ENCODE measurements around the gene SEMA3A.

Gene SEMA3A

GRCh38 chr7:83957333-83957732 is 237.3 kb downstream of the SEMA3A start:
- H3K4me3 ChIP-seq (ENCODE audit: low read depth in 1 of 2, low read length in 2 of 2): no peak overlapping the region
- no peaks in the 10 kb centered on the region for H3K9me3 ChIP-seq (ENCODE audit: control insufficient read depth in 1 of 2, low read length in 2 of 2)
- no peak overlapping the region for H3K27ac ChIP-seq (ENCODE audit: low read length)
- H3K4me1 ChIP-seq (ENCODE audit: control insufficient read depth in 1 of 2, insufficient read depth in 2 of 2, low read length in 2 of 2): no peaks in the 10 kb centered on the region
- H3K36me3 ChIP-seq (ENCODE audit: control insufficient read depth in 1 of 2, insufficient read depth in 2 of 2, low read length in 2 of 2): no peaks in the 10 kb centered on the region
- H3K27me3 ChIP-seq (ENCODE audit: low read depth, low read length): no peaks in the 10 kb centered on the region

- Histone ChIP-seq H3K27me3 (ENCODE audit: low read depth, low read length) (no peaks in the 10 kb centered on the region), H3K4me3 (ENCODE audit: low read depth in 1 of 2, low read length in 2 of 2) (no peak overlapping the region), H3K4me1 (ENCODE audit: control insufficient read depth in 1 of 2, insufficient read depth in 2 of 2, low read length in 2 of 2) (no peaks in the 10 kb centered on the region), H3K9me3 (ENCODE audit: control insufficient read depth in 1 of 2, low read length in 2 of 2) (no peaks in the 10 kb centered on the region), H3K36me3 (ENCODE audit: control insufficient read depth in 1 of 2, insufficient read depth in 2 of 2, low read length in 2 of 2) (no peaks in the 10 kb centered on the region), H3K27ac (ENCODE audit: low read length) (no peak overlapping the region)
These were observed 238.5 kb downstream of the SEMA3A start for GRCh38 chr7:83956104-83956503.

DNA sequence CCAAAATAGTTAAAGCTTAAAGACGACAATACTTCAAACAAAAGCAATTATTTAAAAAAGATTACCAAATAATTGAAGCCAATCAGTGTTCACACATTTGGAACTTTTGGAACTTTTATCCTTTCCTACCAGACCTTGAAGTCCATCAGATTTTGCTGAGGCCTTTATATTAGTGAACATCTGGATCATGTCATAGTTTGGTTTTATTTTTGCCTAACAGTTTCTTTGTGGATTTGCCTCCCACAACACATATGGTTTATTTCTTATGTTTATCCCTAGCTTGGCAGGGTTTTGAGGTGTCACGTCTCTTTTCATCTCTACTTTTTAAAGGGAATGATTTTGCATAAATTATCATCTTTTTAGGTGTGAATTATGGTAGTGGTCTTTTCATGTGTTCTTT is 242.4 kb downstream of the SEMA3A start:
- Histone ChIP-seq H3K27me3 (ENCODE audit: low read depth, low read length) (no peaks in the 10 kb centered on the region), H3K4me3 (ENCODE audit: low read depth in 1 of 2, low read length in 2 of 2) (no peak overlapping the region)

GRCh38 chr7:83947260-83947659 is 247.3 kb downstream of the SEMA3A start:
- Histone ChIP-seq H3K4me1 (ENCODE audit: control insufficient read depth in 1 of 2, insufficient read depth in 2 of 2, low read length in 2 of 2) (no peaks in the 10 kb centered on the region), H3K9me3 (ENCODE audit: control insufficient read depth in 1 of 2, low read length in 2 of 2) (no peaks in the 10 kb centered on the region), H3K36me3 (ENCODE audit: control insufficient read depth in 1 of 2, insufficient read depth in 2 of 2, low read length in 2 of 2) (no peaks in the 10 kb centered on the region), H3K27me3 (ENCODE audit: low read depth, low read length) (no peaks in the 10 kb centered on the region), H3K4me3 (ENCODE audit: low read depth in 1 of 2, low read length in 2 of 2) (no peak overlapping the region), H3K27ac (ENCODE audit: low read length) (no peak overlapping the region)

More for the DNA sequence above, 242.4 kb downstream of the SEMA3A start:
- H3K36me3 ChIP-seq (ENCODE audit: control insufficient read depth in 1 of 2, insufficient read depth in 2 of 2, low read length in 2 of 2): no peaks in the 10 kb centered on the region
- H3K27ac ChIP-seq (ENCODE audit: low read length): no peak overlapping the region
- H3K4me1 ChIP-seq (ENCODE audit: control insufficient read depth in 1 of 2, insufficient read depth in 2 of 2, low read length in 2 of 2): no peaks in the 10 kb centered on the region
- H3K9me3 ChIP-seq (ENCODE audit: control insufficient read depth in 1 of 2, low read length in 2 of 2): no peaks in the 10 kb centered on the region

DNA sequence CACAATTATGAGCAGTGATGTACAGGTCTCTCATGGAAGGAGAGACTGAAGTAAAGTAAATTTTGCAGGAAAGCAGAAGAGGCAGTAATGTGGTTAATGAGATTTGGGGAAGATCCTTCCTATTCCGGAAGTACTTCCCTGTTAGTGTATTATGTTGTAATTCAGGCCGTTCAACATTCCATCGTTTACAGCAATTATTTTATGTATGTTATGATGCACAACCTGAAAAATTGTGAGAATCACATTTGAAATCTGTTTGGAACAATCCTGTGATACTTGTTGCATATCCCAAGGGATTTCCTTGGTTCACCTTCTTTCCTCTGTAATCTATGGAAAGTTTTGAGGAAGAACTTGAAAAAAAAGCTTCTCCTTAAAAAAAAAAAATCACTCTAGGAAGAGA is 247.8 kb downstream of the SEMA3A start:
- H3K36me3 ChIP-seq (ENCODE audit: control insufficient read depth in 1 of 2, insufficient read depth in 2 of 2, low read length in 2 of 2): no peaks in the 10 kb centered on the region
- no peaks in the 10 kb centered on the region for H3K27me3 ChIP-seq (ENCODE audit: low read depth, low read length)
- H3K4me1 ChIP-seq (ENCODE audit: control insufficient read depth in 1 of 2, insufficient read depth in 2 of 2, low read length in 2 of 2): no peaks in the 10 kb centered on the region
- no peaks in the 10 kb centered on the region for H3K9me3 ChIP-seq (ENCODE audit: control insufficient read depth in 1 of 2, low read length in 2 of 2)
- H3K4me3 ChIP-seq (ENCODE audit: low read depth in 1 of 2, low read length in 2 of 2): no peak overlapping the region
- no peak overlapping the region for H3K27ac ChIP-seq (ENCODE audit: low read length)

DNA sequence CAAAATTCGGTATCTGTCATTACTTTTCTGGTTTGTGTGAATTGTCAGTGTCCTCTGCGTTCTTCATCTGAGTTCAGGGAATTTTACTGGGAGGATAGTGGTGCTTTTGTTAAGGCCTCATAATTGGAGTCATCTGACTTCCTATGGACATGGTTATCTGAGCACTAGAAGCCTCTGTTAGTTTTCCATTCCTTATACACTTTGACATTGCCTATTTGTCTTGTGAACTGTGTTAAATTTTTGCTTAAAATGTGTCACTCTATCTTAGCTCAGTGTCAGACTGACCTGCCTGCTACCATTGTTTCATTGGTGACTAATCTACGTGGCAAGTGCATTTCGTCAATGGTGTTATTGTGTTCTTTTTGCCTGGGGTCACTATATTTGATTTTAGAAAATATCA is 253.3 kb downstream of the SEMA3A start:
- Histone ChIP-seq H3K36me3 (ENCODE audit: control insufficient read depth in 1 of 2, insufficient read depth in 2 of 2, low read length in 2 of 2) (no peaks in the 10 kb centered on the region), H3K4me3 (ENCODE audit: low read depth in 1 of 2, low read length in 2 of 2) (no peak overlapping the region), H3K27me3 (ENCODE audit: low read depth, low read length) (no peaks in the 10 kb centered on the region), H3K27ac (ENCODE audit: low read length) (no peak overlapping the region), H3K9me3 (ENCODE audit: control insufficient read depth in 1 of 2, low read length in 2 of 2) (no peaks in the 10 kb centered on the region), H3K4me1 (ENCODE audit: control insufficient read depth in 1 of 2, insufficient read depth in 2 of 2, low read length in 2 of 2) (no peaks in the 10 kb centered on the region)

DNA sequence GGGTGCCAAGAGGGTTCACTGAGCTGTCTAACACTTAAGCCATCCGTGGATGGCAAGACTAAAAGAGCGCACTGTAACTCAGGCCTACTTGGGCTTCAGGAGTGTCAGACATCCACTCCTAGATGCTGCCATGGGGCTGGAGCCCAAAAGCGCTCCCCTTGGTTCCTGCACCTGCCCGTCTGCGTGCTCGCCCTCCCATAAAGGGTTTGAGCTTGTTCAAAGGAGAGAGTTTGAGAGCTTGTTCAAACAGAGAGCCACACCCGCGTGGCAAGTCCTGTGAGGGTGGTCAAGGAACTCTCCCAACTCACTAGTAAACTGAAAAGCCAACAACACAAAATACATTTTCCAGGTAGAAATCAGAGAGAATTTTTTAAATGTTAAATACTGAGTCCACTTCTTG is 256.7 kb downstream of the SEMA3A start:
- Histone ChIP-seq H3K4me3 (ENCODE audit: low read depth in 1 of 2, low read length in 2 of 2) (no peak overlapping the region), H3K27me3 (ENCODE audit: low read depth, low read length) (no peaks in the 10 kb centered on the region), H3K27ac (ENCODE audit: low read length) (no peak overlapping the region), H3K9me3 (ENCODE audit: control insufficient read depth in 1 of 2, low read length in 2 of 2) (no peaks in the 10 kb centered on the region), H3K36me3 (ENCODE audit: control insufficient read depth in 1 of 2, insufficient read depth in 2 of 2, low read length in 2 of 2) (no peaks in the 10 kb centered on the region), H3K4me1 (ENCODE audit: control insufficient read depth in 1 of 2, insufficient read depth in 2 of 2, low read length in 2 of 2) (no peaks in the 10 kb centered on the region)

DNA sequence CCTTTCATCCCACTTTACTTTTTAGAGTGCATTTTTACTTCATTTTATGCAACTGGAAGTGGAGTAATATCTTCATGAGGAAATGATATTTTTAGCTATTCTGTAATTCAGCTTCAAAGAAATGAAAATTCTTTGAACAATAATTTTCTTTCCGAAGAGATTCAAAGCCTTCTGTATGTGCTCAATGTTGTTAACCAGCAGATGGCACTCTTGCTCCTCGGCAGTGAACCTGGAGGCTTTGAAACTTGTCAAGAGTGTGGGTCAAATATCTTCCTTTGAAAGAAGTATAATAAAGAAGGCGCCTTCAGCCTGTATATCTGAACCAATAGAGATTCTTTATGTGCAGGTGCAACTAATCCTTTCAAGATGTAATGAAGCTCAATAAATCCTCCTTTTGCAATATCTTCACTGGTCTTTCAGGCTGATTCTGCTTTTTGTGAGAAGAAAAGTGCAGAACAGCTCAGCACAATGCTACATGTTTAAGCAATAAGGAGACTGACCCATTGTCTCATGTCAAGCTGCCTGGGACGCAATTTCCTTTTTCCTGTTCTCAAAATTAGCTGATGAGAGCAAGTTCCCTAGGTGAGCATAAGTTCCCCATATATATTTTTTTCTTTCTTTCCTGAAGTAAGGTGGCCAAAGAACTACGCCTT is 258.4 kb downstream of the SEMA3A start:
- H3K9me3 ChIP-seq (ENCODE audit: control insufficient read depth in 1 of 2, low read length in 2 of 2): no peaks in the 10 kb centered on the region
- H3K36me3 ChIP-seq (ENCODE audit: control insufficient read depth in 1 of 2, insufficient read depth in 2 of 2, low read length in 2 of 2): no peaks in the 10 kb centered on the region
- no peak overlapping the region for H3K4me3 ChIP-seq (ENCODE audit: low read depth in 1 of 2, low read length in 2 of 2)
- no peaks in the 10 kb centered on the region for H3K4me1 ChIP-seq (ENCODE audit: control insufficient read depth in 1 of 2, insufficient read depth in 2 of 2, low read length in 2 of 2)
- no peak overlapping the region for H3K27ac ChIP-seq (ENCODE audit: low read length)
- no peaks in the 10 kb centered on the region for H3K27me3 ChIP-seq (ENCODE audit: low read depth, low read length)

DNA sequence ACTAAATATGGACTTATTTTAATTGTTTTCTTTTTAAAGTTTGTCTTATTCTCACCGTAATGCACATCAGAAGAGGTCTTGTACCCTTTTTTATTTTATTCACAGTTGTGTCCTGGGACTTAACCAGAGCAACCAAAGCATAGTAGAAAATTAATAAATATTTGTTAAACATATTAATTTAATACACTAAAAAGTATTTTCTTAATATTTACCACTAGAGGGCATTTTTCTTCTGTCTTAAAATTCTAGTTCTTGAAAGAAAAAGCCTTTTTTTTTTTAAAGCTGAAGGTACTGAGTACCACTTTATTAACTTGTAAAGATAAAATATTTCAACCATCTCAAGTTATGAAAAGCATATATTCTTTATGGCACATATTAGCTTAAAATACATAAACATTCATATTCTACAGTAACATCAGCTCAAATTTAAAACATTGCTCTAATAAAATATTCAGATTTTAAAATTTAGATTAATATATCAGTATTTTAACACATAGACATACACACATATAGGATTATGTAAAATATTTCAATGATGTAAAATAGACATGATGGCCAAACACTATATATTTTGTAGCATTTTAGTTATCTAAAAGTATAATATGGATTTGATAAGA is 260.4 kb downstream of the SEMA3A start:
- no peak overlapping the region for H3K4me3 ChIP-seq (ENCODE audit: low read depth in 1 of 2, low read length in 2 of 2)

DNA sequence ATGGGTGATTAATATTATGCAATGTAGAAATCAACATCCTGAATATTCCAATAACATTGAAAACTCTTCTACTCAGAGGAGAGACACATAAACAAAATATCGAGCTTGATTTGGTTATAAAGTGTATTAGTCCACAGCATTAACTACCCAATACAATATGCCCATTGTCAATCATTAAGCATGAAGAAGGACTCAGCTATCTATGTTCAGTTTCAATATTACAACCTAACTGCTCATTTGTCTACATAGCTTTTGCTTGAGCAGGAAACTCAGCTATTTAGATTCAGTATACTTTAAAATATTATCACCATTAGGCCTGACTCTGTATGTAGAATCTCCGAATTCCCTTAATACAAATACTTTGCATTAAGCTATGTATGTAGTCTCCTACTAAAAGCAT is 262.6 kb downstream of the SEMA3A start:
- no peak overlapping the region for H3K4me3 ChIP-seq (ENCODE audit: low read depth in 1 of 2, low read length in 2 of 2)
- H3K9me3 ChIP-seq (ENCODE audit: control insufficient read depth in 1 of 2, low read length in 2 of 2): no peaks in the 10 kb centered on the region
- H3K27ac ChIP-seq (ENCODE audit: low read length): no peak overlapping the region

More for the DNA sequence above, 260.4 kb downstream of the SEMA3A start:
- H3K36me3 ChIP-seq (ENCODE audit: control insufficient read depth in 1 of 2, insufficient read depth in 2 of 2, low read length in 2 of 2): no peaks in the 10 kb centered on the region
- H3K4me1 ChIP-seq (ENCODE audit: control insufficient read depth in 1 of 2, insufficient read depth in 2 of 2, low read length in 2 of 2): no peaks in the 10 kb centered on the region
- no peaks in the 10 kb centered on the region for H3K27me3 ChIP-seq (ENCODE audit: low read depth, low read length)
- H3K9me3 ChIP-seq (ENCODE audit: control insufficient read depth in 1 of 2, low read length in 2 of 2): no peaks in the 10 kb centered on the region
- no peak overlapping the region for H3K27ac ChIP-seq (ENCODE audit: low read length)

GRCh38 chr7:83930262-83930661 is 264.3 kb downstream of the SEMA3A start:
- H3K4me3 ChIP-seq (ENCODE audit: low read depth in 1 of 2, low read length in 2 of 2): no peak overlapping the region
- H3K27ac ChIP-seq (ENCODE audit: low read length): no peak overlapping the region
- no peaks in the 10 kb centered on the region for H3K36me3 ChIP-seq (ENCODE audit: control insufficient read depth in 1 of 2, insufficient read depth in 2 of 2, low read length in 2 of 2)
- no peaks in the 10 kb centered on the region for H3K9me3 ChIP-seq (ENCODE audit: control insufficient read depth in 1 of 2, low read length in 2 of 2)
- H3K4me1 ChIP-seq (ENCODE audit: control insufficient read depth in 1 of 2, insufficient read depth in 2 of 2, low read length in 2 of 2): no peaks in the 10 kb centered on the region
- H3K27me3 ChIP-seq (ENCODE audit: low read depth, low read length): no peaks in the 10 kb centered on the region

More for the DNA sequence above, 262.6 kb downstream of the SEMA3A start:
- Histone ChIP-seq H3K36me3 (ENCODE audit: control insufficient read depth in 1 of 2, insufficient read depth in 2 of 2, low read length in 2 of 2) (no peaks in the 10 kb centered on the region), H3K4me1 (ENCODE audit: control insufficient read depth in 1 of 2, insufficient read depth in 2 of 2, low read length in 2 of 2) (no peaks in the 10 kb centered on the region), H3K27me3 (ENCODE audit: low read depth, low read length) (no peaks in the 10 kb centered on the region)

- Histone ChIP-seq H3K4me3 (ENCODE audit: low read depth in 1 of 2, low read length in 2 of 2) (no peak overlapping the region), H3K4me1 (ENCODE audit: control insufficient read depth in 1 of 2, insufficient read depth in 2 of 2, low read length in 2 of 2) (no peaks in the 10 kb centered on the region), H3K27ac (ENCODE audit: low read length) (no peak overlapping the region), H3K27me3 (ENCODE audit: low read depth, low read length) (no peaks in the 10 kb centered on the region), H3K9me3 (ENCODE audit: control insufficient read depth in 1 of 2, low read length in 2 of 2) (no peaks in the 10 kb centered on the region), H3K36me3 (ENCODE audit: control insufficient read depth in 1 of 2, insufficient read depth in 2 of 2, low read length in 2 of 2) (no peaks in the 10 kb centered on the region)
These were observed 268.7 kb downstream of the SEMA3A start for GRCh38 chr7:83925860-83926259.

Measured in muscle layer of duodenum (tissue), 2 donors.